ENCODE data around the gene F2RL3.
A peak's percentile ranks its signal among the peaks of the same experiment; 100 is the strongest.

The F2RL3 gene

GRCh38 chr19:16875584-16876555 lies 12.9 kb upstream of the F2RL3 start:
- no peak for DNase-seq (ENCODE audit: low spot score)

GRCh38 chr19:16876904-16877361 lies 11.9 kb upstream of the F2RL3 start:
- peak; percentile 18 for DNase-seq (ENCODE audit: low spot score)

- no peak for DNase-seq (ENCODE audit: low spot score)
These were observed 11.2 kb upstream of the F2RL3 start for GRCh38 chr19:16877581-16877980.

GRCh38 chr19:16878181-16878965 lies 10.4 kb upstream of the F2RL3 start:
- no peak for DNase-seq (ENCODE audit: low spot score)

GRCh38 chr19:16880884-16881554 lies 7.8 kb upstream of the F2RL3 start:
- DNase-seq (ENCODE audit: low spot score), result no peak

GRCh38 chr19:16882146-16882545 lies 6.7 kb upstream of the F2RL3 start:
- DNase-seq (ENCODE audit: low spot score), result no peak

GRCh38 chr19:16883522-16883921 lies 5.3 kb upstream of the F2RL3 start:
- DNase-seq (ENCODE audit: low spot score), result no peak

- no peak for DNase-seq (ENCODE audit: low spot score)
These were observed 3.6 kb upstream of the F2RL3 start for GRCh38 chr19:16885166-16885565.

- DNase-seq (ENCODE audit: low spot score), result no peak
These were observed 2.4 kb upstream of the F2RL3 start for GRCh38 chr19:16886305-16886880.

- DNase-seq (ENCODE audit: low spot score), result no peak
These were observed 1.2 kb upstream of the F2RL3 start for GRCh38 chr19:16887353-16888265.

GRCh38 chr19:16889366-16889882 lies 625 bp downstream of the F2RL3 start:
- no peak for DNase-seq (ENCODE audit: low spot score)

GRCh38 chr19:16889883-16890460 lies 1.2 kb downstream of the F2RL3 start:
- DNase-seq (ENCODE audit: low spot score), result no peak

- no peak for DNase-seq (ENCODE audit: low spot score)
These were observed 1.8 kb downstream of the F2RL3 start for GRCh38 chr19:16890461-16891184.

- DNase-seq (ENCODE audit: low spot score), result no peak
These were observed 3.0 kb downstream of the F2RL3 start for GRCh38 chr19:16891696-16892382.

GRCh38 chr19:16892436-16892835 lies 3.6 kb downstream of the F2RL3 start:
- no peak for DNase-seq (ENCODE audit: low spot score)

- no peak for DNase-seq (ENCODE audit: low spot score)
These were observed 4.3 kb downstream of the F2RL3 start for GRCh38 chr19:16892868-16893685.

GRCh38 chr19:16893686-16893989 lies 4.8 kb downstream of the F2RL3 start:
- no peak for DNase-seq (ENCODE audit: low spot score)

- DNase-seq (ENCODE audit: low spot score), result no peak
These were observed 5.3 kb downstream of the F2RL3 start for GRCh38 chr19:16894080-16894479.

Measured in COLO829 (cell line).